Globus pallidus (tissue), 1 donor: ENCODE measurements around the gene RASL10B.
"Not testable (repeated sequence)": the region's sequence is repeated elsewhere in the genome, so short reads cannot be mapped to it uniquely, and the experiment has no call there.

Experiments used
- DNase-seq: peaks from one replicate; pipeline ENCODE4 v3.0.0-alpha.2; 2015; ENCODE audit warnings: low spot score

RASL10B gene

GRCh38 chr17:35742896-35743477, 11.5 kb downstream of the RASL10B start:
- DNase-seq = no peak

- no peak for DNase-seq
Observed at GRCh38 chr17:35743626-35744328, 12.3 kb downstream of the RASL10B start.

- DNase-seq = no peak
Observed at GRCh38 chr17:35744830-35745229, 13.4 kb downstream of the RASL10B start.

GRCh38 chr17:35745246-35745645, 13.8 kb downstream of the RASL10B start:
- no peak for DNase-seq

GRCh38 chr17:35745749-35746320, 14.4 kb downstream of the RASL10B start:
- DNase-seq = no peak

- peak; percentile 51 for DNase-seq
Observed at GRCh38 chr17:35747540-35748017, 16.1 kb downstream of the RASL10B start.

GRCh38 chr17:35748341-35748841, 17.0 kb downstream of the RASL10B start:
- DNase-seq = no peak

GRCh38 chr17:35748979-35749378, 17.5 kb downstream of the RASL10B start:
- no peak for DNase-seq

- DNase-seq = no peak
Observed at GRCh38 chr17:35749560-35750412, 18.3 kb downstream of the RASL10B start.

- no peak for DNase-seq
Observed at GRCh38 chr17:35750526-35751395, 19.3 kb downstream of the RASL10B start.

GRCh38 chr17:35751541-35751940, 20.1 kb downstream of the RASL10B start:
- DNase-seq = not testable (repeated sequence)

GRCh38 chr17:35752471-35752870, 21.0 kb downstream of the RASL10B start:
- DNase-seq = no peak

- DNase-seq = no peak
Observed at GRCh38 chr17:35752945-35753764, 21.7 kb downstream of the RASL10B start, which contains the start of gene GAS2L2. Gene GAS2L2, minus strand, starts transcription at chr17:35753239. Its CDS starts 389 bp downstream, at chr17:35752850.

- DNase-seq = no peak
Observed at GRCh38 chr17:35757243-35757642, 25.8 kb downstream of the RASL10B start.

- DNase-seq = no peak
Observed at GRCh38 chr17:35760587-35760986, 29.1 kb downstream of the RASL10B start, which contains the start of gene C17orf50. Gene C17orf50, plus strand, starts transcription at chr17:35760887. Its CDS starts 55 bp downstream, at chr17:35760942.

- DNase-seq = no peak
Observed at GRCh38 chr17:35761601-35762000, 30.2 kb downstream of the RASL10B start.

- DNase-seq = no peak
Observed at GRCh38 chr17:35763767-35764122, 32.3 kb downstream of the RASL10B start.

GRCh38 chr17:35764123-35764991, 32.9 kb downstream of the RASL10B start:
- DNase-seq = peak; percentile 73

- no peak for DNase-seq
Observed at GRCh38 chr17:35765086-35765710, 33.8 kb downstream of the RASL10B start.
